Activated CD4-positive, alpha-beta memory T cell treated with anti-CD3 and anti-CD28 coated beads for 36 hours (primary cell): Measurements from ENCODE around the gene ACD. TPM values are rescaled to one million over a fixed set of nuclear protein-coding genes. Genes with fewer than 3 reads are reported as not detected.

Source experiments
- total RNA-seq, 2 experiments: library from RNA; stranded (reverse); gene quantifications; one replicate each; pipeline ENCODE4 v1.2.3, GENCODE V29; 2021

ACD gene
- total RNA-seq, 2 experiments from 2014 or later, result 63.0 to 63.9 TPM

Other genes starting within 250 kb of the ACD start
- gene ZDHHC1, start 243.8 kb downstream of the ACD start, total RNA-seq, result under 1 TPM; 0.57 to 0.68 TPM
- gene HSD11B2, start 229.1 kb downstream of the ACD start, total RNA-seq, result 1 to 10 TPM in 1 of 2 experiments, under 1 TPM in 1; 0.71 to 1.3 TPM
- 10 to 100 TPM; 25.0 to 26.3 TPM for gene ATP6V0D1, start 179.1 kb downstream of the ACD start, total RNA-seq
- not detected for gene AGRP, start 176.7 kb downstream of the ACD start, total RNA-seq
- gene RIPOR1, start 131.4 kb downstream of the ACD start, total RNA-seq, result 10 to 100 TPM; 33.4 to 37.9 TPM
- gene CTCF, start 97.7 kb downstream of the ACD start, total RNA-seq, result 10 to 100 TPM; 48.9 to 51.5 TPM
- 100 to 1,000 TPM; 136 to 151 TPM for gene CARMIL2, start 15.1 kb downstream of the ACD start, total RNA-seq
- 10 to 100 TPM; 11.2 to 11.5 TPM for gene PARD6A, start 700 bp upstream of the ACD start, total RNA-seq
- 10 to 100 TPM in 1 of 2 experiments, 1 to 10 TPM in 1; 9.3 to 10.1 TPM for gene ENKD1, start 6.5 kb upstream of the ACD start, total RNA-seq
- gene C16orf86, start 6.6 kb upstream of the ACD start, total RNA-seq, result 1 to 10 TPM; 2.2 to 2.5 TPM
- 10 to 100 TPM; 12.6 to 13.7 TPM for gene GFOD2, start 59.1 kb upstream of the ACD start, total RNA-seq
- gene RANBP10, start 146.3 kb upstream of the ACD start, total RNA-seq, result 10 to 100 TPM; 14.9 to 18.1 TPM
- under 1 TPM; 0.77 to 0.81 TPM for gene TSNAXIP1, start 146.6 kb upstream of the ACD start, total RNA-seq
- 10 to 100 TPM; 31.8 to 32.1 TPM for gene THAP11, start 182.1 kb upstream of the ACD start, total RNA-seq
- 100 to 1,000 TPM; 141 to 148 TPM for gene NUTF2, start 186.7 kb upstream of the ACD start, total RNA-seq
- 10 to 100 TPM; 39.2 to 40.2 TPM for gene CENPT, start 187.4 kb upstream of the ACD start, total RNA-seq
- gene EDC4, start 212.8 kb upstream of the ACD start, total RNA-seq, result 10 to 100 TPM; 88.6 to 94.2 TPM
- gene NRN1L, start 224.6 kb upstream of the ACD start, total RNA-seq, result under 1 TPM in 1 of 2 experiments, not detected in 1; 0.76 TPM
- 10 to 100 TPM in 1 of 2 experiments, 1 to 10 TPM in 1; 10.0 to 11.7 TPM for gene PSKH1, start 233.0 kb upstream of the ACD start, total RNA-seq